SU-DHL-6 (cell line): Measurements from ENCODE around the gene FSTL4.

Experiments
- H2AFZ ChIP-seq: fragments of 200-600 bp; sonication (generic); 2 replicates; pipeline ENCODE4 v1.6.1; 2014; ENCODE audit warnings: low read depth, mild to moderate bottlenecking, moderate library complexity, mixed read lengths, antibody characterized with exemption, low read length; ENCODE audit not compliant: severe bottlenecking
- H3F3A ChIP-seq: fragments of 200-600 bp; shearing (Covaris generic); 2 replicates; pipeline ENCODE4 v1.6.0; 2016; ENCODE audit warnings: antibody characterized with exemption, mild to moderate bottlenecking; ENCODE audit not compliant: insufficient read depth
- H3K27ac ChIP-seq: fragments of 200-600 bp; sonication (generic); 2 replicates; pipeline ENCODE4 v1.5.1; 2016; ENCODE audit warnings: low read depth, mild to moderate bottlenecking, low read length, moderate library complexity, mixed read lengths
- H3K27me3 ChIP-seq: fragments of 200-600 bp; sonication (generic), shearing (Covaris generic); 2 replicates; pipeline ENCODE4 v1.6.0; 2014; ENCODE audit warnings: mild to moderate bottlenecking, low read length
- H3K36me3 ChIP-seq: fragments of 200-600 bp; sonication (generic); 2 replicates; pipeline ENCODE4 v1.6.1; 2014; ENCODE audit warnings: mild to moderate bottlenecking, low read length, mixed read lengths
- H3K4me2 ChIP-seq: fragments of 300-600, 200-600 bp; shearing (Covaris generic), sonication (generic); 2 replicates; pipeline ENCODE4 v1.6.0; 2014; ENCODE audit warnings: low read length, low read depth, mild to moderate bottlenecking; ENCODE audit not compliant: poor library complexity, severe bottlenecking
- H3K4me3 ChIP-seq: fragments of 200-600 bp; sonication (generic); 2 replicates; pipeline ENCODE4 v1.5.1; 2014; ENCODE audit warnings: antibody characterized with exemption, low read length, mild to moderate bottlenecking, mixed read lengths; ENCODE audit not compliant: insufficient read depth, poor library complexity, severe bottlenecking
- H3K79me2 ChIP-seq: fragments of 200-600 bp; sonication (generic); 2 replicates; pipeline ENCODE4 v1.6.1; 2014; ENCODE audit warnings: mild to moderate bottlenecking, low read length, moderate library complexity; ENCODE audit not compliant: insufficient read depth
- H3K9ac ChIP-seq: fragments of 200-600 bp; sonication (generic); 2 replicates; pipeline ENCODE4 v1.7.0; 2014; ENCODE audit warnings: mild to moderate bottlenecking, low read length
- H3K9me2 ChIP-seq: fragments of 200-600 bp; sonication (generic); replicated peaks from 2 replicates; pipeline ENCODE4 v1.6.1; 2014; ENCODE audit warnings: low read length; ENCODE audit not compliant: insufficient read depth
- H3K9me3 ChIP-seq: fragments of 200-600 bp; sonication (generic); 2 replicates; pipeline ENCODE4 v1.6.1; 2014; ENCODE audit warnings: low read length, mixed read lengths; ENCODE audit not compliant: insufficient read depth
- H4K20me1 ChIP-seq: fragments of 200-600 bp; sonication (generic); 2 replicates; pipeline ENCODE4 v1.6.1; 2014; ENCODE audit warnings: low read depth, mild to moderate bottlenecking, antibody characterized with exemption, low read length, moderate library complexity, mixed read lengths
- EZH2phosphoT487 ChIP-seq: fragments of 200-600 bp; sonication (generic), shearing (Covaris generic); conservative IDR thresholded peaks from 2 replicates; pipeline ENCODE4 v1.6.1; 2018; ENCODE audit warnings: mild to moderate bottlenecking, antibody characterized with exemption, low read length, moderate library complexity, mixed read lengths
- TF ChIP-seq, protein P1 (sequence below): fragments of 200-600 bp; sonication (generic); IDR thresholded peaks from one replicate; pipeline ENCODE4 v1.5.1; 2017; ENCODE audit warnings: antibody characterized with exemption, mild to moderate bottlenecking, low read length, moderate library complexity; ENCODE audit not compliant: insufficient read depth, poor library complexity, severe bottlenecking

Gene FSTL4

DNA sequence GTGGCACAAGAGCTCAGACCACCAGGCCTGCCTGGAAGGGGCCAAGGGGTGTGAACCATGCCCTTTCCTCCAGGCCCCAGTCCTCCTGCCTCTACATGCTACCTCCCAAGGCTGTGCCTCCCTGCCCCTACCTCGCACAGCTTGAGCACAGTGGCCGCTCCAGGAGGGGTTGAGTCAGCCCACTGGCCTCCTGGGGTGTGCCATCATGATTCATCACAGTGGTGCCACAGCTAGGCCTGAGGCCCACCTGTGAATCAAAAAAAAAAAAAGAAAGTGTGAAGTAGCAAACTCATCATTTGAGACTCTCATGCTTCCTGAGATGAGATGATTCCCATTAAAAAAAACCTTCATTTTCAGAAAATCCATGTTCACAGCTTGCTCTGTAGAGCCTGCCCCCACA is 320.0 kb downstream of the FSTL4 start:
- Histone ChIP-seq H3K79me2 (no peaks in the 10 kb centered on the region), H3K4me3 (no peak overlapping the region), H3K9ac (no peak overlapping the region), H3K9me2 (no peaks in the 10 kb centered on the region), H3K27ac (no peak overlapping the region), H3K9me3 (no peaks in the 10 kb centered on the region), H3F3A (no peaks in the 10 kb centered on the region), H3K36me3 (no peaks in the 10 kb centered on the region), H2AFZ (no peak overlapping the region), H3K4me2 (no peak overlapping the region), H3K27me3 (no peaks in the 10 kb centered on the region), H4K20me1 (no peaks in the 10 kb centered on the region)
- TF ChIP-seq, protein P1, sequence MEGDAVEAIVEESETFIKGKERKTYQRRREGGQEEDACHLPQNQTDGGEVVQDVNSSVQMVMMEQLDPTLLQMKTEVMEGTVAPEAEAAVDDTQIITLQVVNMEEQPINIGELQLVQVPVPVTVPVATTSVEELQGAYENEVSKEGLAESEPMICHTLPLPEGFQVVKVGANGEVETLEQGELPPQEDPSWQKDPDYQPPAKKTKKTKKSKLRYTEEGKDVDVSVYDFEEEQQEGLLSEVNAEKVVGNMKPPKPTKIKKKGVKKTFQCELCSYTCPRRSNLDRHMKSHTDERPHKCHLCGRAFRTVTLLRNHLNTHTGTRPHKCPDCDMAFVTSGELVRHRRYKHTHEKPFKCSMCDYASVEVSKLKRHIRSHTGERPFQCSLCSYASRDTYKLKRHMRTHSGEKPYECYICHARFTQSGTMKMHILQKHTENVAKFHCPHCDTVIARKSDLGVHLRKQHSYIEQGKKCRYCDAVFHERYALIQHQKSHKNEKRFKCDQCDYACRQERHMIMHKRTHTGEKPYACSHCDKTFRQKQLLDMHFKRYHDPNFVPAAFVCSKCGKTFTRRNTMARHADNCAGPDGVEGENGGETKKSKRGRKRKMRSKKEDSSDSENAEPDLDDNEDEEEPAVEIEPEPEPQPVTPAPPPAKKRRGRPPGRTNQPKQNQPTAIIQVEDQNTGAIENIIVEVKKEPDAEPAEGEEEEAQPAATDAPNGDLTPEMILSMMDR, result no peak
- no peak for TF ChIP-seq EZH2phosphoT487

DNA sequence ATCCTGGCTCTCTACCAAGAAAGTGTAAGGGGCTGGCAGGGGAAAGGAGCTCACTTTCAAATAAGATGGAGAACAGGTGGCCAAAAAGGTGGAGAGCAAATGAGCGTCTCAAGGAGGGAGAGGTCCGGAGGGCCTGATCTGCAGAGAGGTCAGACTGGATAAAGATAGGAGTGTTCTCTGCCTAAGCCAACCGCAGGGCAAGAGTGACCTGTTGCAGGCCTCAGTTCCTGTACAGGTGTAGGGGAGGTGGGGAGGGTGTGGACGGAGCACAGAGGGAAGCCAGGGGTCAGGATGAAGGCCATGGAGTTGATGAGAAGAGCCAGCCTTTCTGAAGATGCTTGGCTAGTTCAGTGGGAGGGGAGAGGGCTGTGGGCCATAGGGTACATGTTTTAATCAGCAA is 320.8 kb downstream of the FSTL4 start:
- Histone ChIP-seq H3K9me2 (no peaks in the 10 kb centered on the region), H3K9ac (no peak overlapping the region), H3F3A (no peaks in the 10 kb centered on the region), H3K9me3 (no peaks in the 10 kb centered on the region), H4K20me1 (no peaks in the 10 kb centered on the region), H3K4me2 (no peak overlapping the region), H3K36me3 (no peaks in the 10 kb centered on the region), H2AFZ (no peak overlapping the region), H3K27ac (no peak overlapping the region), H3K79me2 (no peaks in the 10 kb centered on the region), H3K4me3 (no peak overlapping the region), H3K27me3 (no peaks in the 10 kb centered on the region)
- no peak for TF ChIP-seq EZH2phosphoT487
- TF ChIP-seq, protein P1, result no peak

DNA sequence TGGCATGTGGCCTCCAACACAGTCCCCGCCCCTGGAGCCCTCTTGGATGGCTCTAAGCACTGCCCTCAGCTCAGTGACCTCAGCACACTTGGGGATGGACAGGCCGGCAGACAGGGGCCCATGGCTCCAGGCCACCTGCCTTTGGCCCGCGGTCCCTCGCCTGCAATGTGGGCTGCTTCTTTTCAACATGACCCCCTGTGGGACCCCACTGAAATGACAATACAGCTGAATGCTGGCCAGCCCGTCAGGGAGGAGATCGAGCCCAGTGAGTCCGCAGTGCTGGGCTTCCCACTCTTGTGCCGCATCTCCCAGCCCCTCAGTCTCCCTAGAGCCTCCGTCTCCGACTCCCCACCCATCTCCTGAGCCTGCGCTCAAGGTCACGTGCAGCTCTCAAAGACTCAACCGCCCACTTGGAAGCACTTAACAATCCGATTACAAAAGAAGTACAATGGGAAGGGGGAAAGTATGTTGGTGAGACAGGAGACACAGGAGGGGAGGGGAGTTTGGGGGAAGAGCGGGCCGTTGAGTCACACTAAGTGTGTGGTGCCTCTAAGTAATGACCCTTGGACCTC is 321.6 kb downstream of the FSTL4 start:
- no peaks in the 10 kb centered on the region for H3F3A ChIP-seq
- H3K36me3 ChIP-seq, result no peaks in the 10 kb centered on the region
- no peaks in the 10 kb centered on the region for H3K9me3 ChIP-seq
- TF ChIP-seq, protein P1, result no peak
- no peak for TF ChIP-seq EZH2phosphoT487
- H3K4me2 ChIP-seq, result no peak overlapping the region
- H2AFZ ChIP-seq, result no peak overlapping the region
- H3K27me3 ChIP-seq, result no peaks in the 10 kb centered on the region
- no peak overlapping the region for H3K4me3 ChIP-seq
- no peaks in the 10 kb centered on the region for H3K9me2 ChIP-seq
- H4K20me1 ChIP-seq, result no peaks in the 10 kb centered on the region
- no peak overlapping the region for H3K27ac ChIP-seq
- no peak overlapping the region for H3K9ac ChIP-seq
- no peaks in the 10 kb centered on the region for H3K79me2 ChIP-seq
